Activated naive CD8-positive, alpha-beta T cell treated with anti-CD3 and anti-CD28 coated beads, Interleukin-2, amount 50 U/mL, for 16 hours (primary cell): ENCODE data around the gene PET100.
"Not testable (repeated sequence)": the region's sequence is repeated elsewhere in the genome, so short reads cannot be mapped to it uniquely, and the experiment has no call there.

ENCODE experiments used
- DNase-seq: peaks from one replicate; pipeline ENCODE4 v3.0.0-alpha.2; 2020; ENCODE audit warnings: low read depth, low spot score

Gene PET100

GRCh38 chr19:7633698-7634097 lies 4.1 kb downstream of the PET100 start, which contains the start of gene PCP2:
TSS of gene PCP2 (minus strand) at chr19:7633719. CDS start at chr19:7633457, 262 bp downstream.
- DNase-seq: no peak

- no peak for DNase-seq
These were observed 6.1 kb downstream of the PET100 start for GRCh38 chr19:7635670-7636069.

GRCh38 chr19:7636317-7636690 lies 6.7 kb downstream of the PET100 start:
- DNase-seq: no peak

GRCh38 chr19:7636691-7637373 lies 7.2 kb downstream of the PET100 start, which contains the start of gene STXBP2:
TSS of gene STXBP2 (plus strand) at chr19:7637110. CDS start at chr19:7637150, 40 bp downstream.
- DNase-seq: peak; percentile 83

- no peak for DNase-seq
These were observed 8.0 kb downstream of the PET100 start for GRCh38 chr19:7637374-7638256.

- no peak for DNase-seq
These were observed 9.3 kb downstream of the PET100 start for GRCh38 chr19:7638802-7639465.

GRCh38 chr19:7639863-7640348 lies 10.3 kb downstream of the PET100 start:
- no peak for DNase-seq

- no peak for DNase-seq
These were observed 11.2 kb downstream of the PET100 start for GRCh38 chr19:7640803-7641202.

- no peak for DNase-seq
These were observed 12.0 kb downstream of the PET100 start for GRCh38 chr19:7641290-7642276.

GRCh38 chr19:7642295-7643030 lies 12.9 kb downstream of the PET100 start:
- DNase-seq: no peak

GRCh38 chr19:7643031-7643415 lies 13.4 kb downstream of the PET100 start:
- no peak for DNase-seq

GRCh38 chr19:7643629-7644549 lies 14.3 kb downstream of the PET100 start:
- not testable (repeated sequence) for DNase-seq

GRCh38 chr19:7644550-7644877 lies 14.9 kb downstream of the PET100 start:
- no peak for DNase-seq

- DNase-seq: no peak
These were observed 15.6 kb downstream of the PET100 start for GRCh38 chr19:7645163-7645562.

GRCh38 chr19:7645656-7646425 lies 16.2 kb downstream of the PET100 start:
- no peak for DNase-seq

GRCh38 chr19:7646426-7646700 lies 16.8 kb downstream of the PET100 start:
- no peak for DNase-seq

- no peak for DNase-seq
These were observed 17.6 kb downstream of the PET100 start for GRCh38 chr19:7647156-7647555.

GRCh38 chr19:7648265-7649014 lies 18.8 kb downstream of the PET100 start:
- DNase-seq: no peak
